HEK293T (cell line): ENCODE data around the gene TSPYL4.

Experiments
- BHLHE40 ChIP-seq: fragments of 450-650 bp; IDR thresholded peaks from 2 replicates; pipeline ENCODE4 v1.6.1; 2016; ENCODE audit warnings: mild to moderate bottlenecking, moderate library complexity, borderline replicate concordance
- HDGF ChIP-seq: fragments of 450-650 bp; IDR thresholded peaks from 2 replicates; pipeline ENCODE4 v1.6.1; 2017; ENCODE audit warnings: antibody characterized with exemption, borderline replicate concordance
- SUZ12 ChIP-seq: fragments of 450-650 bp; IDR thresholded peaks from 2 replicates; pipeline ENCODE4 v1.6.1; 2016; ENCODE audit warnings: mild to moderate bottlenecking

GRCh38 chr6:116208056-116208785 lies 45.7 kb downstream of the TSPYL4 start:
- TF ChIP-seq BHLHE40, result no peak
- no peak for TF ChIP-seq SUZ12
- TF ChIP-seq HDGF, result no peak
